HEK293T (cell line): ENCODE measurements around the gene CLEC18A.

Experiments
- CTCF ChIA-PET: fragments of 350-600 bp; formaldehyde crosslinking; extraction: SDS; loops from one replicate; lab custom pipeline; 2021; ENCODE audit warnings: antibody characterized with exemption, inconsistent platforms; lab: Yijun Ruan, JAX
- POLR2A ChIA-PET: fragments of 350-600 bp; formaldehyde crosslinking; extraction: SDS; loops from one replicate; lab custom pipeline; 2020; ENCODE audit warnings: antibody characterized with exemption, inconsistent platforms; lab: Yijun Ruan, JAX
- DNase-seq: peaks from one replicate; pipeline ENCODE4 v3.0.0; 2012; ENCODE audit warnings: mixed read lengths; ENCODE audit errors: extremely low spot score
- ARNT ChIP-seq: fragments of 450-650 bp; IDR thresholded peaks from 2 replicates; pipeline ENCODE4 v1.6.1; 2017; ENCODE audit warnings: mild to moderate bottlenecking
- BHLHE40 ChIP-seq: fragments of 450-650 bp; IDR thresholded peaks from 2 replicates; pipeline ENCODE4 v1.6.1; 2016; ENCODE audit warnings: mild to moderate bottlenecking, moderate library complexity, borderline replicate concordance
- CTBP1 ChIP-seq: fragments of 450-650 bp; IDR thresholded peaks from 2 replicates; pipeline ENCODE4 v1.6.1; 2016; ENCODE audit warnings: borderline replicate concordance
- ELF4 ChIP-seq: fragments of 450-650 bp; IDR thresholded peaks from 2 replicates; pipeline ENCODE4 v1.6.1; 2017; ENCODE audit warnings: antibody characterized with exemption
- FOXA1 ChIP-seq: fragments of 450-650 bp; IDR thresholded peaks from 2 replicates; pipeline ENCODE4 v1.6.1; 2016; ENCODE audit warnings: mild to moderate bottlenecking
- FOXK2 ChIP-seq: fragments of 450-650 bp; IDR thresholded peaks from 2 replicates; pipeline ENCODE4 v1.6.1; 2016; ENCODE audit warnings: mild to moderate bottlenecking
- FOXM1 ChIP-seq: fragments of 450-650 bp; IDR thresholded peaks from 2 replicates; pipeline ENCODE4 v1.6.1; 2017; ENCODE audit warnings: mild to moderate bottlenecking, borderline replicate concordance
- HDGF ChIP-seq: fragments of 450-650 bp; IDR thresholded peaks from 2 replicates; pipeline ENCODE4 v1.6.1; 2017; ENCODE audit warnings: antibody characterized with exemption, borderline replicate concordance
- L3MBTL2 ChIP-seq: fragments of 450-650 bp; conservative IDR thresholded peaks from 2 replicates; pipeline ENCODE4 v1.6.1; 2016; ENCODE audit warnings: mild to moderate bottlenecking
- LEF1 ChIP-seq: fragments of 450-650 bp; IDR thresholded peaks from 2 replicates; pipeline ENCODE4 v1.6.1; 2017; ENCODE audit warnings: mild to moderate bottlenecking, borderline replicate concordance
- NFRKB ChIP-seq: fragments of 450-650 bp; IDR thresholded peaks from 2 replicates; pipeline ENCODE4 v1.6.1; 2016; ENCODE audit warnings: mild to moderate bottlenecking, moderate library complexity
- SP1 ChIP-seq: fragments of 450-650 bp; IDR thresholded peaks from 2 replicates; pipeline ENCODE4 v1.6.1; 2017
- SUZ12 ChIP-seq: fragments of 450-650 bp; IDR thresholded peaks from 2 replicates; pipeline ENCODE4 v1.6.1; 2016; ENCODE audit warnings: mild to moderate bottlenecking
- TARDBP ChIP-seq: fragments of 450-650 bp; IDR thresholded peaks from 2 replicates; pipeline ENCODE4 v1.6.1; 2016
- ZNF384 ChIP-seq: fragments of 450-650 bp; IDR thresholded peaks from 2 replicates; pipeline ENCODE4 v1.6.1; 2016
- TF ChIP-seq, protein P1 (sequence below): fragments of 450-650 bp; IDR thresholded peaks from 2 replicates; pipeline ENCODE4 v1.6.1; 2016

Gene CLEC18A

DNA sequence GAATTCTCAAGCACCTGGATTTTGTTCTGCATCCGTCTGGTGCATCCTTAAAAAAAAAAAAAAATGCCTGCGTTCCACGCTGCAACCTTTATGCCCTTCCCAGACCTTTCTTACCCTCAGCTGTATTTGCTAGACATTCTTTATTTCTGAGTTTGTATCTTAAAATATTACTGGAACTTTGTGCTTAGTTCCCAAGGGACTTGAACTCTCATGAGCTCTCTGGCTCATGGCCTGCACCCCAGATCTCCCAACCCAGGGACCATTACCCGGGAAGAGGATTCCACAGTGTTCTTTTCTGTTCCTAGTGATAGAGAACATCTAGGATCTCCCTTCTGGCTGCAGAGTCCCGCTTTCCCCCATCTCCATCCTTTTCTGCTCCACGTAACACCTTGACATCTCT is 28.9 kb upstream of the CLEC18A start:
- ChIA-PET POLR2A (no interaction called here), CTCF (no interaction called here)
- no peak for DNase-seq
- TF ChIP-seq ARNT, result no peak
- TF ChIP-seq SUZ12, result no peak
- TF ChIP-seq BHLHE40, result no peak
- TF ChIP-seq, protein P1, sequence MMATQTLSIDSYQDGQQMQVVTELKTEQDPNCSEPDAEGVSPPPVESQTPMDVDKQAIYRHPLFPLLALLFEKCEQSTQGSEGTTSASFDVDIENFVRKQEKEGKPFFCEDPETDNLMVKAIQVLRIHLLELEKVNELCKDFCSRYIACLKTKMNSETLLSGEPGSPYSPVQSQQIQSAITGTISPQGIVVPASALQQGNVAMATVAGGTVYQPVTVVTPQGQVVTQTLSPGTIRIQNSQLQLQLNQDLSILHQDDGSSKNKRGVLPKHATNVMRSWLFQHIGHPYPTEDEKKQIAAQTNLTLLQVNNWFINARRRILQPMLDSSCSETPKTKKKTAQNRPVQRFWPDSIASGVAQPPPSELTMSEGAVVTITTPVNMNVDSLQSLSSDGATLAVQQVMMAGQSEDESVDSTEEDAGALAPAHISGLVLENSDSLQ, result no peak
- TF ChIP-seq TARDBP, result no peak
- no peak for TF ChIP-seq HDGF
- no peak for TF ChIP-seq FOXA1
- TF ChIP-seq NFRKB, result no peak

DNA sequence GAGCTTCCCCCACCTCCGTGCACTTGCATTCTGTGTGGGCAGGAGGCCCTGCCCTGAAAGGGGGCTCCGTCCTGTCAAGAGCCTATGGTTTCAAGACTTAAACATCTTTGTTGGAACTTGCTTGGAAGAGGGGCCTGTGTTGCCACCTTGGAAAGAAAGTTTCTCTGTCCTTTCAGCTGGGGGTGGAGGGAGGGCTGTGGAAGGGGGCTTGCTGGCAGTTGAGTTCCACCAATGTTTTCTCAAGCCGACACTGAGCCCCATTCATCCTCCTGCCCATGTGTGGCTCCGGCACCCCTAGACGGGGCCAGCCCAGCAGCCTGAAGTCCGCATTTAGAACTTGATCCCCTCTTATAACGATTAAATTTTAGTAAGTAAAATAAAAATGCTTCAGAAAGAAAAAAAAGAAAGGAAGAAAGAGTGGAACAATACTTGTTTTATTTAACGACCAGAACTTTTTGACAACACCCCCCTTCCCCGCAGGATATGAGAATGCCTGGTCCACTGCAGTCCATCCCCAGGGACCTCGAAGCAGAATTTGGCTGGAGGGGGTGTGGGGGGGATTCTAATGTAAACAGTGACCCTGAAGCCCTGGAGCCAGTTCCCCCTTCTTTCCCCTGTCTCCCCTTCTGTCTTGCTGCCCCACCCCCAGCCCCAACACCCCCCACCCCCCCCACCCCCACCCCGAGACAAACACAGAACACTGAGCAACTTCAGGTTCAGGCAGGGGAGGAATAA is 26.9 kb upstream of the CLEC18A start:
- no peak for TF ChIP-seq FOXK2
- DNase-seq, result no peak
- POLR2A ChIA-PET, result interaction anchor here (1.2 kb wide), 1 partner anchor 169 kb away, joined by 3 read pairs; the partner anchor contains the start of gene NOB1
- CTCF ChIA-PET, result interaction anchor here (0.7 kb wide), 1 partner anchor 22 kb away, joined by 3 read pairs; no protein-coding TSS in a partner anchor

DNA sequence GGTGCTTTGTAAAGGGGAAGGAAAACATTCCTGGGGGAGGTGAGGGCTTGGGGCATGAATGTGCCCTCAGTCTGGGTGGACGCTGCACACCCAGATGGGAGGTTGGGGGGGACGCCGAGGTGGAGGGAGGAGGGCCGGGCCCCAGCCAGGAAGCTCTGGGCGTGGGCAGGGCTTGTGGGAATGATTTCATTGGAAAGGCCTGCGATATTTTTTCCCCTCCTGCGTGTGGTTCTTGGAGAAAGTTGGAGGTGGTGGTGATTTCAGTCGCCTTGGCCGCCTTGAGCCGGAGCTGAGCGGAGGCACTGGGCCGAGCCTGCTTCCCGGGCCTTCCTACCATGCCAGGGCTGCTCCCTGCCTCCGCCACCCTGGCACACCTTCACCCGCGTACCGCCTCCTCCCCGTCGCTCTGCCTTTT is 26.4 kb upstream of the CLEC18A start:
- no peak for TF ChIP-seq ZNF384
- POLR2A ChIA-PET, result no interaction called here
- no peak for DNase-seq
- CTCF ChIA-PET, result no interaction called here

DNA sequence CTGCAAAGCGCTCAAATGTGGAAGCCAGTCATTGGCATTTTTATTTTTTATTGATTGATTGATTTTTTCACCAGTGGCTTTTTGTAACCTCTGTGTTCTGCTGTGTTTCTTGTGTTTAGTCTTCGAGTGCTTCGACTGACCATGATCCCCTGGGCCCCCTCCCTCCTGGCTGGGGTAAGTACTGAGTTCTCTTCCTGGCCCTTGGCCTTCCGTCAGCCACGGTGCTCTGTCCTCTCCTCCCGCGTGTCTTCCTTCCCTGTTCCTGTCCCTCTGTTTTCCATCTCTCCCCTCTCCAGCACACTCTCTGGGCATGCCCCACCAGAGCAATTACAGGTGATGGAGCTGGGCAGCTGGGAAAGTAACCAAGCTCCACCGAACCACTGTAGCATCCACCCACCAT is 25.8 kb upstream of the CLEC18A start:
- DNase-seq, result no peak
- ChIA-PET POLR2A (no interaction called here), CTCF (no interaction called here)
- TF ChIP-seq ZNF384, result no peak
- TF ChIP-seq SP1, result no peak
- no peak for TF ChIP-seq LEF1
- no peak for TF ChIP-seq SUZ12
- TF ChIP-seq ARNT, result no peak
- no peak for TF ChIP-seq BHLHE40
- TF ChIP-seq TARDBP, result no peak
- TF ChIP-seq HDGF, result no peak
- TF ChIP-seq FOXM1, result no peak
- no peak for TF ChIP-seq CTBP1
- no peak for TF ChIP-seq NFRKB
- no peak for TF ChIP-seq L3MBTL2
- TF ChIP-seq ELF4, result no peak
- TF ChIP-seq, protein P1, result no peak
- no peak for TF ChIP-seq FOXA1
- TF ChIP-seq FOXK2, result no peak

DNA sequence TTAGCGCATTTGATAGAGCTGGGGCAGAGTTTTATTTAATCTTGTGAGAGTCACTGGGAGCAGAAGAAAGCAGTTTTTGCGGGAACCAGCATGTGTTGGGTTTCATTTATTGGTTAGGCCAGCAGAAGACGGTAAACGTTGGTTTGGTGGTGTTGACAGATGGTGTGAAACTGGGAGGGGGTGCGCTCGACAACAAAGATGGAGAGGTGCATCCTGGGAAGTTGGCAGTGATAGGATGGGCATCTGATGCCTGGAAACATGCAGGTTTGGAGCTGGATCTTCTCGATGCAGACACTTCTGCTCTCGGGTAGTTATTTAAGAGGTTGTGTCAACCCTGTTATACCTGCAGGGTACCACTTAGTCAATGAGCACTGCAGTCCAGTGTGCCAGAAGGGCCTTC is 24.9 kb upstream of the CLEC18A start:
- CTCF ChIA-PET, result no interaction called here
- TF ChIP-seq SUZ12, result no peak
- DNase-seq, result no peak
- POLR2A ChIA-PET, result no interaction called here

DNA sequence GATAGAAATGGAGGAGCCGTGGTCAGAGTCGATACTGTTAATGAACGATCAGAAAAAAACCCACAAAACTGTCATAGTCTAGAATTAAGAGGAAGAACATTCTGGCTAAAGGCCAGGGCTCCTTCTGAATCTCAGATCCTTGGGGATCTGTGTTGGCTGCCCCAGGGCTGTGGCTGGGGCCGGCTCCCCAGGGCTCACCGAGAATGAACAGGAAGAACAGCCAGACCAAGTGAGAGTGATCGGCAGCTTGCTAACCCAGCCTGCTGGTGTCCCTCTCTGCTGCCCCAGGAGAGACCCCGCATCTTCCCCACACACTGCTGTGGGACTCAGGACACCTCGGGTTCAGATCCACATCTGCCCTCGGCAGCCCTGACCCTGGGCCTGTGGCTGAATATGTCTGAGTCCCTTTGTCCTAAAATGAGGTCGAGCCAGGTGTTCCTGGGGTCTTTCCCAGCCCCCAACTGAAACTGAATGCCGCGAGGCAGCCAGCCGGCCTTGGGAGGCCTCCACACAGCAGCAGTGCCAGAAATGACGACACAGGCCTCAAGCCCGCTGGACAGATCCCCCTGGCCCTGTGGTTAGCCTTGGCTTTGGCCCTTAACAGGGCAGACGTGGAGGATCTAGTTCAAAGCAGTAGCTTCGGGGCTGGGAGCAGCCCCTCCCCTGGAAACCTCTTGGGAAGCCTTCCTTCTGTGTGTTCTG is 23.9 kb upstream of the CLEC18A start:
- TF ChIP-seq FOXM1 (no peak), ZNF384 (no peak), ELF4 (no peak), SP1 (no peak), NFRKB (no peak), CTBP1 (no peak), SUZ12 (no peak), HDGF (no peak)
- TF ChIP-seq, protein P1, result no peak
- DNase-seq, result no peak
- ChIA-PET POLR2A (no interaction called here), CTCF (interaction anchor here (0.6 kb wide), 1 partner anchor 81 kb away, joined by 3 read pairs; no protein-coding TSS in a partner anchor)

DNA sequence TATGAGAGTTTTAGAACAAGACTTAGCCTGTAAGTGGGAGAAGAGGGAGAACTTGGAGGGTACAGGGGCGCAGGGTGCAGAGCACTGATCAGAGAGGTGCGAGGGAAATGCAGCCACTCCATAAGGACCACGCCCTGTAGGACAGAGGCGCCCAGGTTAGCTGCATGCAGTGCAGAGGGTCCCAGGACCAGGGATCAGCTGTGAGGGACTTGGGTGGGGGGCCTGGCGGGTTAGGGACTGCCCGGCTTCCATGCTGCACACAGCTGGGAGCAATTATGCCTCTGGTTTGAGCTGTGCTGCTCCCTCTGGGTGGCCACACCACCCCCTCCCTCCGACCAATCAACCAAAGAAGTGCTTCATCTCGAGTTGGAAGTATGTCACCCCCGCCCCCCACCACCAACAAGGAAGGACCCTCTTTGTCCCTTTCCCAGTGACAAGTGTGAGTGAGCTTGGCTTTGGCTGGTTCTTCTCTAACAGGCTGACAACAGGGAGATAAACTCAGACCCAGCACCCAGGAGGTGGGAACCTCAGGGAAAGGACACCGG is 22.2 kb upstream of the CLEC18A start:
- CTCF ChIA-PET, result interaction anchor here (1.2 kb wide), 1 partner anchor 27 kb away, joined by 3 read pairs; no protein-coding TSS in a partner anchor
- DNase-seq, result no peak
- POLR2A ChIA-PET, result no interaction called here
- TF ChIP-seq ARNT, result no peak
